Measurements from ENCODE around the gene LRWD1. TPM values are rescaled to one million over a fixed set of nuclear protein-coding genes. Genes with fewer than 3 reads are reported as not detected.
A peak's percentile ranks its signal among the peaks of the same experiment; 100 is the strongest.
"Not testable (repeated sequence)": the region's sequence is repeated elsewhere in the genome, so short reads cannot be mapped to it uniquely, and the experiment has no call there.

Gene LRWD1
- total and polyA plus RNA-seq, 2 of the 13 experiments (the other 11 are each of a cell fraction or from before 2014, with no cell fraction given): 8.5 to 16.3 TPM

- H4K20me1 ChIP-seq (ENCODE audit: insufficient read depth, low read length); POLR2A ChIA-PET; in situ Hi-C loops (cut with HindIII; ENCODE audit: extremely low pct_ligation_motif_present, low pct_unique_long_range_greater_than_20kb); H3K4me3 ChIP-seq (replicated peaks in 1 of 3; ENCODE audit: insufficient read depth in 1 of 3, low read depth in 2 of 3, low read length in 3 of 3); H3K9ac ChIP-seq (ENCODE audit: insufficient read depth, low read depth, low read length); H2AFZ ChIP-seq (ENCODE audit: low read length); CTCF ChIA-PET (ENCODE audit: low intra/inter-chr PET ratio, low total read pairs); DNase-seq (ENCODE audit: low spot score); H3K4me2 ChIP-seq (ENCODE audit: low read depth, low read length); H3K36me3 ChIP-seq (replicated peaks in 1 of 2; ENCODE audit: control insufficient read depth in 1 of 2, insufficient read depth in 2 of 2, low read length in 2 of 2); H3K4me1 ChIP-seq (ENCODE audit: insufficient read depth, low read length); H3K27ac ChIP-seq (ENCODE audit: extremely low read length, insufficient read depth, low read length); BruUV-seq (replicated peaks); H3K9me3 ChIP-seq (ENCODE audit: low read length); intact Hi-C loops (cut with micrococcal nuclease; ENCODE audit: unreplicated experiment); H3K79me2 ChIP-seq (ENCODE audit: insufficient read depth, low read length); H3K27me3 ChIP-seq (ENCODE audit: control insufficient read depth in 1 of 2, insufficient read depth in 2 of 2, low read length in 2 of 2): not testable (repeated sequence)
- ATAC-seq: peak; percentile 94
- FAIRE-seq: peak; percentile 52
- WGBS (ENCODE audit: low lambda C conversion rate): 77% methylated on average over 2 of the region's 12 CpGs
These were observed 25.8 kb downstream of the LRWD1 start for GRCh38 chr7:102490529-102491075.

GRCh38 chr7:102493220-102493935 lies 28.6 kb downstream of the LRWD1 start:
- WGBS (ENCODE audit: low lambda C conversion rate): no CpG with 5 or more reads among the region's 33 CpGs
- in situ Hi-C loops (cut with HindIII; ENCODE audit: extremely low pct_ligation_motif_present, low pct_unique_long_range_greater_than_20kb); POLR2A ChIA-PET: not testable (repeated sequence)

GRCh38 chr7:102494026-102494425 lies 29.2 kb downstream of the LRWD1 start:
- H4K20me1 ChIP-seq (ENCODE audit: insufficient read depth, low read length); CTCF ChIA-PET (ENCODE audit: low intra/inter-chr PET ratio, low total read pairs); ATAC-seq; BruUV-seq (replicated peaks); H3K4me3 ChIP-seq (replicated peaks in 1 of 3; ENCODE audit: insufficient read depth in 1 of 3, low read depth in 2 of 3, low read length in 3 of 3); H3K27me3 ChIP-seq (ENCODE audit: control insufficient read depth in 1 of 2, insufficient read depth in 2 of 2, low read length in 2 of 2); H3K9ac ChIP-seq (ENCODE audit: insufficient read depth, low read depth, low read length); H3K9me3 ChIP-seq (ENCODE audit: low read length); DNase-seq (ENCODE audit: low spot score); POLR2A ChIA-PET; H2AFZ ChIP-seq (ENCODE audit: low read length); in situ Hi-C loops (cut with HindIII; ENCODE audit: extremely low pct_ligation_motif_present, low pct_unique_long_range_greater_than_20kb); H3K79me2 ChIP-seq (ENCODE audit: insufficient read depth, low read length); H3K27ac ChIP-seq (ENCODE audit: extremely low read length, insufficient read depth, low read length); intact Hi-C loops (cut with micrococcal nuclease; ENCODE audit: unreplicated experiment); H3K36me3 ChIP-seq (replicated peaks in 1 of 2; ENCODE audit: control insufficient read depth in 1 of 2, insufficient read depth in 2 of 2, low read length in 2 of 2); H3K4me1 ChIP-seq (ENCODE audit: insufficient read depth, low read length); FAIRE-seq; H3K4me2 ChIP-seq (ENCODE audit: low read depth, low read length): not testable (repeated sequence)
- WGBS (ENCODE audit: low lambda C conversion rate): no CpG with 5 or more reads among the region's 15 CpGs

More at GRCh38 chr7:102493220-102493935, 28.6 kb downstream of the LRWD1 start:
- peak; percentile 66 for ATAC-seq
- H3K79me2 ChIP-seq (ENCODE audit: insufficient read depth, low read length); H3K36me3 ChIP-seq (replicated peaks in 1 of 2; ENCODE audit: control insufficient read depth in 1 of 2, insufficient read depth in 2 of 2, low read length in 2 of 2); FAIRE-seq; H3K4me3 ChIP-seq (replicated peaks in 1 of 3; ENCODE audit: insufficient read depth in 1 of 3, low read depth in 2 of 3, low read length in 3 of 3); CTCF ChIA-PET (ENCODE audit: low intra/inter-chr PET ratio, low total read pairs); H3K9me3 ChIP-seq (ENCODE audit: low read length); H2AFZ ChIP-seq (ENCODE audit: low read length); intact Hi-C loops (cut with micrococcal nuclease; ENCODE audit: unreplicated experiment); DNase-seq (ENCODE audit: low spot score); H3K27ac ChIP-seq (ENCODE audit: extremely low read length, insufficient read depth, low read length); H3K4me2 ChIP-seq (ENCODE audit: low read depth, low read length); H3K27me3 ChIP-seq (ENCODE audit: control insufficient read depth in 1 of 2, insufficient read depth in 2 of 2, low read length in 2 of 2); BruUV-seq (replicated peaks); H3K4me1 ChIP-seq (ENCODE audit: insufficient read depth, low read length); H3K9ac ChIP-seq (ENCODE audit: insufficient read depth, low read depth, low read length); H4K20me1 ChIP-seq (ENCODE audit: insufficient read depth, low read length): not testable (repeated sequence)

- H3K36me3 ChIP-seq (replicated peaks in 1 of 2; ENCODE audit: control insufficient read depth in 1 of 2, insufficient read depth in 2 of 2, low read length in 2 of 2); BruUV-seq (replicated peaks); H3K9me3 ChIP-seq (ENCODE audit: low read length); H4K20me1 ChIP-seq (ENCODE audit: insufficient read depth, low read length); H2AFZ ChIP-seq (ENCODE audit: low read length); intact Hi-C loops (cut with micrococcal nuclease; ENCODE audit: unreplicated experiment); POLR2A ChIA-PET; H3K4me3 ChIP-seq (replicated peaks in 1 of 3; ENCODE audit: insufficient read depth in 1 of 3, low read depth in 2 of 3, low read length in 3 of 3); in situ Hi-C loops (cut with HindIII; ENCODE audit: extremely low pct_ligation_motif_present, low pct_unique_long_range_greater_than_20kb); DNase-seq (ENCODE audit: low spot score); H3K79me2 ChIP-seq (ENCODE audit: insufficient read depth, low read length); H3K9ac ChIP-seq (ENCODE audit: insufficient read depth, low read depth, low read length); H3K4me2 ChIP-seq (ENCODE audit: low read depth, low read length); H3K4me1 ChIP-seq (ENCODE audit: insufficient read depth, low read length); CTCF ChIA-PET (ENCODE audit: low intra/inter-chr PET ratio, low total read pairs); FAIRE-seq; H3K27ac ChIP-seq (ENCODE audit: extremely low read length, insufficient read depth, low read length); H3K27me3 ChIP-seq (ENCODE audit: control insufficient read depth in 1 of 2, insufficient read depth in 2 of 2, low read length in 2 of 2): not testable (repeated sequence)
- WGBS (ENCODE audit: low lambda C conversion rate): no CpG with 5 or more reads among the region's 67 CpGs
- peak; percentile 3 for ATAC-seq
These were observed 29.8 kb downstream of the LRWD1 start for GRCh38 chr7:102494473-102495149.
